ENCODE data around the gene ZNF667. TPM values are rescaled to one million over a fixed set of nuclear protein-coding genes. Genes with fewer than 3 reads are reported as not detected.
A peak's percentile ranks its signal among the peaks of the same experiment; 100 is the strongest.

Gene ZNF667
- total RNA-seq (2014; rRNA removed; shearing (Covaris generic)) = 4.4 and 5.5 TPM in 2 replicates

DNA sequence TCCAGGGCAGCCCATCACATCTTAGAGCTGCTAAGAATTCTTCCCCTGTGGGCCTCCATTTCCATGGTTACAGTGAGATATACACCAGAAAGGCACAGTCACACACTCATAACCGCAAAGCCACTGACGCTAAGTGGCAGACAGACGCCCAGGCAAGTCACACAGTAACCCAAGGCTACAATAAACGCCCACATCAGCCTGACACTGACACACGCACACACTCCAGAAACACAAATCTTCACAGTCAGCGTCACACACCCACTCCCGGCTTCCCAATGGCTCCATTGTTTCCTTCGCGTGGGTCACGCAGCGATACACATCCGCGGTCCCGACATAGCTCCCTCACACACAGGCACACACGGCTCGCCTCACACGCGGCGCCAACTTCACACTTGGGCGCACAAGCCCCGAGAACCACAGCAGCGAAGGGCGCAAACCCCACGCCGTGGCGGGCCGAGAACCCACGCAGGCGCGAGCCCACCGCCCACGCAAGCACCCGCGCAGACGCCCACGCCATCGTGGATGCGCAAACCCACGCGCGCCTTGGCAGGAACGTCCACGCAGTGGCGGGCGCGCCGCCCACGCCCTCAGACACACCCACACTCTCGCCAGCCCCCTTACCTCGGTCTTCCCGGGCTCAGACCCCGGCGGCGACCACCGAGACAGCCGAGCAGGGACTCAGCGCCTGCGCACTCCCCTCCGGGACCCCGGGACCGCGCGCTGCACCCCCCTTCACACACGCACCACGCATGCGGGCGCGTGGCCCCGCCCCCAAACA lies at the start of gene ZNF667:
Gene ZNF667 (minus strand): TSS at position 695 of the 778 bp plus-strand sequence. CDS start 14,975 bp downstream, outside the sequence.
- peak; percentile 30 for DNase-seq (ENCODE audit: low spot score)

DNA sequence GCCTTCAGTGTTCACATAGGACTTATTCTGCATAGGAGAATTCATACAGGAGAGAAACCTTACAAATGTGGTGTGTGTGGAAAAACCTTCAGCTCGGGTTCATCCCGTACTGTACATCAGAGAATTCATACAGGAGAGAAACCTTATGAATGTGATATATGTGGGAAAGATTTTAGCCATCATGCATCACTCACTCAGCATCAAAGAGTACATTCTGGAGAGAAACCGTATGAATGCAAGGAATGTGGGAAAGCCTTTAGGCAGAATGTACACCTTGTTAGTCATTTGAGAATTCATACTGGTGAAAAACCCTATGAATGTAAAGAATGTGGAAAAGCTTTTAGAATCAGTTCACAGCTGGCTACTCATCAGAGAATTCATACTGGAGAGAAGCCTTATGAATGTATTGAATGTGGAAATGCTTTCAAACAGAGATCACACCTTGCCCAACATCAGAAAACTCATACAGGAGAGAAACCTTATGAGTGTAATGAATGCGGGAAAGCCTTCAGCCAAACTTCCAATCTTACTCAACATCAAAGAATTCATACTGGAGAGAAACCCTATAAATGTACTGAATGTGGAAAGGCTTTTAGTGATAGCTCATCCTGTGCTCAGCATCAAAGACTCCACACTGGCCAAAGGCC lies 48.2 kb upstream of the ZNF667 start:
- DNase-seq (ENCODE audit: low spot score) = no peak

DNA sequence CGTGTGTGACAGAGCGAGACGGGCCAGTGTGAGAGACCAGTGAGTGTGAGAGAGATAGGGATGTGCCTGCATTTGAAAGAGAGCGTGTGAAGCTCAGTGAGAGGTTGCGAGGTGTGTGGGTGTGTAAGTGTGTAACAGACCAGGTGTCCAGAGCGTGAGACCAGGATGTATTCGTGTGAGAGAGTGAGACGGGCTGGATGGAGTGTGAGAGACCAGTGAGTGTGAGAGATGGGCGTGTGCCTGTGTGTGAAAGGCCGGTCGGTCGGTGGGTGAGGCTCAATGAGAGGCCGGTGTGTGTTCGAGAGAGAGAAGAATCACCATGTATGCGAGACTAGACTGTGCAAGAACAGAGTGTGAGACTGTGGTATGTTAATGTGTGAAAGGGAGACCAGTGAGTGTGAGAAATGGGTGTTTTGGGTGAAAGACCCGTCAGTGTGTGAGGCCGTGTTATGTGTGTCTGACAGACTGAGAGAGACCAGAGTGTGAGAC lies 31.2 kb upstream of the ZNF667 start:
- no peak for DNase-seq (ENCODE audit: low spot score)

DNA sequence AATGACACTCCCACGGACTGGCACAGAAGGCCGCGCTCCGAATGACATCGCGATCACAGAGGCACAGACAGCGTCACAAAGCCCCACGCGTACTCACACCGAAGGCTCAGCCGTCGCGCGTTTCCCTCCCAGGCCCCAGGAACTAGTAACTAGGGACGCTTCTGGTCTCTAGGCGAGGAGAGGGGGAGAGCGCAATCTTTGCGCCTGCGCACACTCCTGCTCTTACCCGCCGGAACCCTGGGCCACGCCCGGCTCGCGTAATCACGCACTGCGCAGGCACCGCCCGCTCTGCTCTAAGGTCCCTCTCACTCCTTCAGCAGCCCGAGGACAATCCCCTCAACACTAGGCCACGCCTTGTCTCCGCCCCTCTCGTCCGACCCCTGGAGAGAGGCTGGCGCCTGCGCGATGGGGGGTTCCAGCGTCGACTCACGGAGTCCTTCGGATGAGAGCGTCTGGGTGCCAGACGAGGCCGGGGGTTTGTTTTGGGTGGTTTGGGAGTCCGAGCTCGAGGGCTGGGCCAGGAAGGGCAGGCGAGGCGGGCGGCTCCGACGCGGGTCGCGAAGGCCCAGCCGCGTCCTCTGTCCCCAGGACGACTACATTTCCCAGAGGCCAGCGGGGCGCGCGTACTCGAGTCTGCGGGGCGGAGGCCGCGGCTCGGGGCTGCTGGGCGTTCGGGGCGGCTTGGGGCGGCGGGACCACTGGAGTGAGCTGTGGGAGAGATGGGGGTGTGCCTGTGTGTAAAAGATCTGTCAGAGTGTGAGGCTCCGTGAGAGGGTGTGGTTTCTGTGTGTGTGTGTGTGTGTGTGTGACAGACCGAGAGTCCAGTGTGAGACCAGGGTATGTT lies 30.5 kb upstream of the ZNF667 start, which contains the start of gene ZNF471:
Gene ZNF471 (plus strand): TSS at position 410 of the 844 bp plus-strand sequence. CDS start 3,717 bp downstream, outside the sequence.
- peak; percentile 96 for DNase-seq (ENCODE audit: low spot score)

DNA sequence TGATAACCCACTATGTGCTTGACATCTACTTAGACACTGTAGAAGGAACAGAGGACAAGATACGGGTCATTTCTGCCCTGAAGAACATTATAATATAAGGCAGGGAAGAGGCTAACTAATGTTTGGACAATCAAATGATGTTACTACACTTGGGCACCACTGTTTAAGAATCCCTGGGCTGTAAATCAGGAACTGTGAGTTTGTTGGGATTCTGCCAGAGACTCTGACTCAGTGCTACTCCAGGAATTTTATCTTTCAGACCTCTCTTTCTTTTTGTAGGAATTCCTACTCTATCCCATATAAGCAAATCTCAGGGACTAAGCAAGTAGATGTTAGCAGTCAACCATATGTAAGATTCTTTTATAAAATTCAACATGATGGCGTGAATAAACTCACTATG lies 27.4 kb upstream of the ZNF667 start:
- DNase-seq (ENCODE audit: low spot score) = peak; percentile 53

DNA sequence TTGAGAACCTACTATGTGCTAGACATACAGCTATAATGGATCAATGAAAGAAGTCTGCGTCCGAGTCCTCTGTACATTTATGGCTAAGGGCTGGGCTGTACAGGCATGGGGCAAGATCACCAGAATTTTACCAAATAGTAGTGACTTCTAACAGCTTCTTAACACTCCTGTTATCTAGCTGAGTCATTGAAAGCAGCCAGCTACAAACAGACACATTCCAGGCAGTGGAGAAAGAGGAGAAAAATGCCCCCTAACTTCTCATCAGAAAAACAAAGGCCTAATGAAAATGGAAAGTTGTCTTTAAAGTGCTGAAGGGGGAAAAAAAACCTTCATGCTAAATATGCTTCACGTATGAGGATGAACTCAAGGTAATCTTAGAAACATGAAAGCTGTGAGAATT lies 14.3 kb upstream of the ZNF667 start:
- DNase-seq (ENCODE audit: low spot score) = no peak

DNA sequence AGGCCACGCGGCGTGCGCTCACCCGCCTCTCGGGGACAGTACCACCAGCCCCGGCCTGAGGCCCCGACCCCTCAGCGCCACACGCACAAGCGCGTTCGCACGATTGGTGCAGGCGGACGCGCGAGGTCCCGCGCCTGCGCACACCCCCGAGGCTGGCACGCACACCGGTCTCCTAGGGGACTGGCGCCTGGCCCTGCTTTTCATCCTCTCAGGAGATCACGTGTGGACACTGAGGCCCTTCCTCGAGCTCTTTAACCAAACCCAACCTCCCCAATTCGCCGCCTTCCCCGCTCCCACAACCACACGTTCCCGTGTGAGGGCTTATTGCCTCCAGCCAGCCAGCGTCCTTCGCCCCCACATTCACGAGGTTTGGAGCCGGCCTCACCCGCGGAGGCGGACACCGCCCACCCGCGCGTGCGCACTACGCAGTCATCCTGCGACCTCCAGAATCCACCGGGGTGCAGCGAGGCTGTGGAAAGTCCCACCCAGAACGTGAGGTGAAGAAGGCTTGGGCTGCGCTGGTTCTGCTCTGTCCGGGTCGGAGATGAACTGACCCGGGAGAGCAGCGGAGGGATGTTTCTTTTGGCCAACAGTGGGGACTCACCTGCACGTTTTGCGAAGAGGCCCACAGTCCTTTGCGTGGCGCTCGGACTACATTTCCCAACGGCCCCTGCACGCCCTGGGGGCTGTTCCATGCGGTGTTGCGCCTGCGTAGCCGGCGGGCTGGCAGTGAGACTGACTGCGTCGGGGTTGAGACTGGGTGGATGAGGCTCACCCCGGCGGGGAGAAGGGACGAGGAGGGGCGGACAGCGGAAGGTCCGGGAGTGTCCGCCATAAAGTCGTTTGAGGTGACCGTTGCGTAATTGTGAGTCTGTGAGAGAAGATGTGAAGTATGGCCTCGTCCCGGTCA lies 539 bp upstream of the ZNF667 start:
- DNase-seq (ENCODE audit: low spot score) = peak; percentile 91

DNA sequence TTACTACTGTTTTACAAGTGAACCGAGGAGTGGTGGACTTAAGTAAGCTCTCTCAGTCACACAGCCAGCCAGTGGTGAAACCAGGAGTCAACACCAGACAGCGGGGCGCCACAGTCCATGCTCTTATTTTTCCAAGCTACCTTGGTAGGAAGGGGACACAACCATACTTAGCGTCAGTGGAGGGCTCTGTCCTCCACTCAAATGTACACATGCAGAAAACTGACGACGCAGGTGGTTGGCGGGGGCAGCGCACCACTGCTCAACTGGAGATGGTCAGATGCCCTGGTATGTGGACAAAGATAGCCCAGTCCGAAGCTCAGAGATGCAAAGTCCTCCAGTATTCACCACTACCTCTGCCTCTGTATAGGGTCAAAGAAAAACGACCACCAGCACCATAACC lies 1.1 kb downstream of the ZNF667 start:
- no peak for DNase-seq (ENCODE audit: low spot score)

DNA sequence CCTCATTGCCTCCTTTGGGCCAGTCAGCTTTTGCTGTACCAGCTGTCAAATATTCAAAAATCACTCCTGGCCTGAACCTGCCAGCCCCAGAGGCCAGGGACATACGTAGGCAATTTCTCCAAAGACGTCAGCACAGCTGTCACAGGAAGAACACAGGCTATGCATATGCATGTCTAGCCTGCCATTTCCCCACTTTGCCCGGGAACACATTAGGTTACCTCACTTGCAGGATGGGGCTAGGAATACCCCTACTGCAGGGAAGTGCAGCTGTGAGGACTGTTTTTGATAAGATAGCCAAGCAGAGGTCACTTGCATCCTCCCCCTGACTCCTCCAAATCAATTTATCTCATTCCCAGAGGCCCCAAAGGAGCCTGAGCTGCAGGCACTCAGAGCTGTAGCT lies 2.8 kb downstream of the ZNF667 start:
- no peak for DNase-seq (ENCODE audit: low spot score)

DNA sequence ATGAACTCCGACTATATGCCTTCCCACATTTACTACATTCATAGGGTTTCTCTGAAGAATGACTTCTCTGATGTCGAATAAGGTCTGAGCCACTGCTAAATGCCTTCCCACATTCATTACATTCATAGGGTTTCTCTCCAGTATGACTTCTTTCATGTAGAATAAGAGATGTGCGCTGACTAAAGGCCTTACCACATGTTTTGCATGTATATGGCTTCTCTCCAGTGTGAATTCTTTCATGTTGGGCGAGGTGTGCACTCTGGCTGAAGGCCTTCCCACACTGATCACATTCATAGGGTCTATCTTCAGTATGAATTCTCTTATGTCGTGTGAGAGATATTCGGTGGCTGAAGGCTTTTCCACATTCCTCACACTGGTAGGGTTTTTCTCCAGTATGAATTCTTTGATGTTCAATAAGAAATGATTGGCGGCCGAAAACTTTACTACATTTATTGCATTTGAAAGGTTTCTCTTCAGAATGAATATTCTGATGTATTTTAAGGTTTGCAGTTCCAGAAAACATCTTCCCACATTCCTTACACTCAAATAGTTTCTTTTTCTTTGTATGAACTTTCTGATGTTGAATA lies 35.8 kb downstream of the ZNF667 start:
- DNase-seq (ENCODE audit: low spot score) = no peak

DNA sequence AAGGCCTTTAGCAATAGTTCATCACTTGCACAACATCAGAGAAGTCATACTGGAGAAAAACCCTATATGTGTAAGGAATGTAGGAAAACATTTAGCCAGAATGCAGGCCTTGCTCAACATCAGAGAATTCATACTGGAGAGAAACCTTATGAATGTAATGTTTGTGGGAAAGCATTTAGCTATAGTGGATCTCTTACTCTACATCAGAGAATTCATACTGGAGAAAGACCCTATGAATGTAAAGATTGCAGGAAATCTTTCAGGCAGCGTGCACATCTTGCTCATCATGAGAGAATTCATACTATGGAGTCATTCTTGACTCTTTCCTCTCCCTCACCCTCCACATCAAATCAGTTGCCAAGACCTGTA lies 53.2 kb downstream of the ZNF667 start:
- peak; percentile 13 for DNase-seq (ENCODE audit: low spot score)

DNA sequence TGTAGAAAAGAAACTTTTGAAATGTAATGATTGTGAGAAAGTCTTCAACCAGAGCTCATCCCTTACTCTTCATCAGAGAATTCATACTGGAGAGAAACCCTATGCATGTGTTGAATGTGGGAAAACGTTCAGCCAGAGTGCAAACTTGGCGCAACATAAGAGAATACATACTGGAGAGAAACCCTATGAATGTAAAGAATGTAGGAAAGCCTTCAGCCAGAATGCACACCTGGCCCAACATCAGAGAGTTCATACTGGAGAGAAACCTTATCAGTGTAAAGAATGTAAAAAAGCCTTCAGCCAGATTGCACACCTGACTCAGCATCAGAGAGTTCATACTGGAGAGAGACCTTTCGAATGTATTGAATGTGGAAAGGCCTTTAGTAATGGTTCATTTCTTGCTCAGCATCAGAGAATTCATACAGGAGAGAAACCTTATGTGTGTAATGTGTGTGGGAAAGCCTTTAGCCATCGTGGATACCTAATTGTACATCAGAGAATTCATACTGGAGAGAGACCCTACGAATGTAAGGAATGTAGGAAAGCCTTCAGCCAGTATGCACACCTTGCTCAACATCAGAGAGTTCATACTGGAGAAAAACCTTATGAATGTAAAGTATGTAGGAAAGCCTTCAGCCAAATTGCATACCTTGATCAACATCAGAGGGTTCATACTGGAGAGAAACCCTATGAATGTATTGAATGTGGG lies 53.7 kb downstream of the ZNF667 start:
- DNase-seq (ENCODE audit: low spot score) = no peak

DNA sequence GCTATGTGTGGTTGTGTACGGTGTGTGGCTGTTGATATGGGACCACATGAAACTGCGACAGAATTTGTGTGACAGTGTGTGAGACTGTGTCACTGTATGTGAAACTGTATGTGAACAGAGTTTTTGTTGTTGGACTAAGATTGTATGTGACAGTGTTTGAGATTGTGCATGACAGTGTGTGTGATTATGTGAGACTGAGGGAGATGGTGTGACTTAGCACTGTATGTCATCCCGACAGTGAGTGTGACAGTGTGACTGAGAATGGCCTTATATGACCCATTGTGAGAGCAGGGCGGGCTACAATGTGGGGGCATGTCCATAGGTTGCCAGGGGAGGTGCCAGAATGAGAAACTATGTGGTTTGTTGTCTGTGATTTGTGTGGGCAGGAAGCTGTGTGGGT lies 72.1 kb downstream of the ZNF667 start:
- no peak for DNase-seq (ENCODE audit: low spot score)

DNA sequence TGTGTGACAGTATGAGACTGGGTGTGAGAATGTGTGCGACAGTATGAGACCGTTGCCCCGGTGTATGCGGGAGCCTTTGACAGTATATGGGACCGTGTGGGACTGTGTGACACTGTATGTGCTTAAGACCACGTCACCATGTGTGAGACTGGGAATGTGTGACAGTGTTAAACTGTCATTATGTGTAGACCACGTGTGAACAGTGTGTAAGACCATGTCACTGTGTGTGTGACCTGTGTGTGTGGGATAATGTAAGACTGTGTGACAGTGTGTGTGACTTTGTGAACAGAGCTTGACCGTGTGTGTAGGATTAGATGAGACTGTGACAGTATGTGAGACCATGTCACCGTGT lies 72.5 kb downstream of the ZNF667 start:
- no peak for DNase-seq (ENCODE audit: low spot score)

DNA sequence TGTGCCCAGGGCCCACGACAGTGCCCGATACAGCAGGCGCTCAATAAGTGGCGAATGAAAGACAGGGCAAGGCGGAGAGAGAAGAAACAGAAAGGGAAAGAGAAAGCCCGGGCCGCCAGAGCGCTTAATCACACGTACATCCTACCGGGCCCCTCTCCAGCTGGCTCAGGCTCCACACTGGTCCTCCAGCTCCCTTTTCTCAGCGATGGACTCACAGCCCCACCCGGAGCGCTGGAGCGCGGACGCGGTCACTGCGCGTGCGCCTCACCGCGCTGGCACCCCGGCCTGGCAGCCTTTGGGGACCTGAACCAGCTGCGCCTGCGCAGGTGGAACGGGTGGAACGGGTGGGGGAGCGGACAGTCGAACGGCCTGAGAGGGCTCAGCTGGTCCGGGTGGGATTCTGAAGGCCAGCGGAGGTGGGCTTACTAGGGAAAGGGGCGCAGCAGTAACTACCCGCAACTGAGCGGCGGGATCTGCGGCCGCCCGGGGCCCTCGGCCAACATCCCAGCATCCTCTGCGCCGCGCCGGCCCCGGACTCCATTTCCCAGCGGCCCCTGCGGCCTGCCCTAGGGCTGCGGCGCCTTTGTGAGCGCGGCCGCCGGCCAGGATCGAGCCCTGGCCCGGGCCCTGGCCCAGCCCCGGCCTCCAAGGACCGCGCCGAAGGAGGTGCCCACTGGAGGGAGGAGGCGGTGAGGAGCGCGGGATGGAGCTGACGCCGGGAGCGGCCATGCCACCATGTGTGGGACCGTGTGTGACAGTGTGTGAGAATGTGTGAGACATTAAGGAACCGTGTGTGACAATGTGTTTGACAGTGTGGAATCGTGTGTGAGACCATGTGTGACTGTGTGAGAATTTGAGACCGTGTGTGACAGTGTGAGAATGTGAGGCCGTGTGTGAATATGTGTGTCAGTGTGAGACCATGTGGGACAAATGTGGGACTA lies 73.1 kb downstream of the ZNF667 start, which contains the start of gene ZNF583:
Gene ZNF583 (plus strand): TSS at position 569 of the 941 bp plus-strand sequence. CDS start 2,783 bp downstream, outside the sequence.
- DNase-seq (ENCODE audit: low spot score) = peak; percentile 95

DNA sequence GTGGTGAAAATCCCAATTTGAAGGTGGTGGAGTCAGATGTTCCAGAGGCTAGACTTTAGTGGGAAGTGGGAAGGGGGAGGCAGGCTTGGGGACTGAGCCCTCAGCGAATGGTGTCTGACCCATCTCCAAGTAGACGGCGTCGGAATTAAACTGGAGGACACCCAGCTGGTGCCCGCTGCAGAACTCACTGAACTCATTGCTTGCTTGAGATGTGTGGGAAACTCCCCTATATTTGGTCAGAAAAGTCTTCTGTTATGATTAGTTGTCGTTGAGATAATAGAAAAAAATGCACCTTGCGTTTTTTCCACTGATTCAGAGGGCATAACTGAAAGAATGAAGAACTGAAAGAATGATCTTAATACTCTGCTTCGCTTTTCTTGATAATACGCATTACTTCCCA lies 73.9 kb downstream of the ZNF667 start:
- DNase-seq (ENCODE audit: low spot score) = peak; percentile 10

DNA sequence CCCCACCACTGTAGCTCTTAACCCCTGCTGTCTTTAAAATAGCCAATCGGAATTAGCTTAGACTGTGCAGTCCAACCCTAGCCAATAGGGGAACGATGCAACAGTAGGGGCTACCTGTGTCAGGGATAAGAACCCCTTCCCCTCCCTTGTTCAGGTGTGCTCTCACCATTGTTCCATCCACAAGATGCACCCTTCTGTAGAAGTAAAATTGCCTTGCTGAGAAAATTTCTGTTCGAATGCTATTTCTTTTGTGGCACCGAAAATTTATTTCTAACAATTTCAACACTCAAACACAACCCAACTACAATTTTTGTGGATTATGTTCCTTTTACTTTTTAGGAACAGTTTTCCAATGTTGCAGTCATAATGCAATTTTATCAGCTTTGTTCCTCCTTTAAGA lies 76.7 kb downstream of the ZNF667 start:
- DNase-seq (ENCODE audit: low spot score) = no peak

DNA sequence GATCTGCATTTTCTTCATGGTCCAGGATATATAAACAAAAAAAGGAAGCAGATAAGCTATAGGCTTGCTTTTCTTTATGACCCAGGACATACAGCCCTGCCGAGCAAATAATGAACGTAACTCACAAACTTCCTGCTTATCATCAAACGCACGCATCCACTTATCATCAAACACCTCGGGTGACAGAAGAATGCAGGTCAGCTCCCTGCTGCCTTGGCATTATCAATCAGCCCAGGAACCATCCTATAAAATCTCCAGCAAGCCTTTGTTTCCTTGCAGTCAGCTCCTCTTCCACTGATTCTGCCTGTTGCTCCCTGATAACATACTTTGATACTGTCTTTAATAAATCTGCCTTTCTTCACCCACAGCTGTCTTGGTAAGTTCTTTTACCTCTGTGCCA lies 78.3 kb downstream of the ZNF667 start:
- no peak for DNase-seq (ENCODE audit: low spot score)

Measured in A172 (cell line).